ENCODE results near the gene TMEM266.

DNA sequence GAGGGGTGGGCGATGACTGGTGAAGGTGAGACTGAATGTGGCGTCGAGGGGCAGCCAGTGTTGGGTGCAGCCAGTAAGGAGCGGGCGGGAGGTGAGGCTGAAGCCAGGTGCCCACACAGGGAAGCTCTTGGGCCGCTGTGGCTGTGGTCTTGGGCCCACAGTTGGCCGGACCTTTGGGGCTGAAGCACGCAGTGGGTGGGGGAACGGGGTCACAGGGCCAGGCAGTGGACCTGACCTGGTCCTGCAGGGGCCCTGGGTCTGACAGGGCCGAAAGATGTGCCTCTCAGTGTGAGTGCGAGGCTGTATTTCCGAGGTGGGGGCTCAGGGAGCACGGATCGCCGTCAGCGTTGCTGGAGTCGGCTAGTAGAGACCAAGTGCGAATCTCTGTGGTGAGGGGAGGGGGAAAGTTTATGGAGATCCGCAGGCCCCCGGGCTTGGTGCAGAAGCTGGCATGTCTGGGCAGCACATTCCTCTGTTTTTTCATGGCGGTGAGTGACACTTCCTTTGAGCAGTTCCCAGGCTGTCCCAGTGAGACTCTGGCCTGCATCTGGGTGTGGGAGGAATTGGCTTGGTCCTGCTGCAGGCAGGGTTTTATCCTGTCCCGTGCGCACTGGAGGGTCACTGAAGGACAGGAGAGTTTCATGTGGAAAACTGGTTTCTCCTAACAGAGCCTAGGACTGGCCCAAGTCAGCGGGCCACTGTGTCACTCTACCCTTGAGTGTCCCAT, 100.8 kb downstream of the TMEM266 start:
- TF ChIP-seq, protein P1, sequence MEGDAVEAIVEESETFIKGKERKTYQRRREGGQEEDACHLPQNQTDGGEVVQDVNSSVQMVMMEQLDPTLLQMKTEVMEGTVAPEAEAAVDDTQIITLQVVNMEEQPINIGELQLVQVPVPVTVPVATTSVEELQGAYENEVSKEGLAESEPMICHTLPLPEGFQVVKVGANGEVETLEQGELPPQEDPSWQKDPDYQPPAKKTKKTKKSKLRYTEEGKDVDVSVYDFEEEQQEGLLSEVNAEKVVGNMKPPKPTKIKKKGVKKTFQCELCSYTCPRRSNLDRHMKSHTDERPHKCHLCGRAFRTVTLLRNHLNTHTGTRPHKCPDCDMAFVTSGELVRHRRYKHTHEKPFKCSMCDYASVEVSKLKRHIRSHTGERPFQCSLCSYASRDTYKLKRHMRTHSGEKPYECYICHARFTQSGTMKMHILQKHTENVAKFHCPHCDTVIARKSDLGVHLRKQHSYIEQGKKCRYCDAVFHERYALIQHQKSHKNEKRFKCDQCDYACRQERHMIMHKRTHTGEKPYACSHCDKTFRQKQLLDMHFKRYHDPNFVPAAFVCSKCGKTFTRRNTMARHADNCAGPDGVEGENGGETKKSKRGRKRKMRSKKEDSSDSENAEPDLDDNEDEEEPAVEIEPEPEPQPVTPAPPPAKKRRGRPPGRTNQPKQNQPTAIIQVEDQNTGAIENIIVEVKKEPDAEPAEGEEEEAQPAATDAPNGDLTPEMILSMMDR (IDR thresholded peaks at IDR 0.05), result no peak
- no peak for TF ChIP-seq POLR2A (IDR thresholded peaks at IDR 0.05)

Data from lower leg skin (tissue), 3 donors.